NCI-H128 (cell line): ENCODE measurements around the gene CBX4.

ENCODE experiments used
- DNase-seq: peaks from one replicate; lab custom pipeline; 2025; ENCODE audit not compliant: unreplicated experiment; lab: John Stamatoyannopoulos, UW

The CBX4 gene

GRCh38 chr17:79831265-79832217 lies 7.7 kb downstream of the CBX4 start:
- DNase-seq, result no peak

DNA sequence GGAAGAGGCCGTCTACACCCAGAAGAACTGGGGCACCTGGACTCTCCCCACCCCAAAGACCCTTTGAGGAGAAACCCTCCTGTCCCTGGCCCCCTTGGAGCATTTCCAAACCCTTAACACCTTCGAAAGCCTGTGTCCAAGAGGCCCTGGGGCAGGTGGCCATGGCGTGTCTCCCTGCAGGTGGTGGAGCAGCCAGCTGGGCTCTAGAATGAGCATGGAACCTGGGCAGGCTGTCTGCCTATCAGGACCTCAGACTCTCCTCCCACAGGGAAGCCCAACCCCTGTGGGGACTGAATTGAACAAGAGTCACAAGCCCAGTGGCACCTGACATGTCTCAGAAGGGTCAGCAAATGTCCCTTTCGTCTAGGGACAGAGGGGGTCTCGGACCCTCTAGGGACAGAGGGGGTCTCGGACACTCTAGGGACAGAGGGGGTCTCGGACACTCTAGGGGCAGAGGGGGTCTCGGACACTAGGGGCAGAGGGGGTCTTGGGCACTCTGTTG lies 8.4 kb downstream of the CBX4 start:
- no peak for DNase-seq

DNA sequence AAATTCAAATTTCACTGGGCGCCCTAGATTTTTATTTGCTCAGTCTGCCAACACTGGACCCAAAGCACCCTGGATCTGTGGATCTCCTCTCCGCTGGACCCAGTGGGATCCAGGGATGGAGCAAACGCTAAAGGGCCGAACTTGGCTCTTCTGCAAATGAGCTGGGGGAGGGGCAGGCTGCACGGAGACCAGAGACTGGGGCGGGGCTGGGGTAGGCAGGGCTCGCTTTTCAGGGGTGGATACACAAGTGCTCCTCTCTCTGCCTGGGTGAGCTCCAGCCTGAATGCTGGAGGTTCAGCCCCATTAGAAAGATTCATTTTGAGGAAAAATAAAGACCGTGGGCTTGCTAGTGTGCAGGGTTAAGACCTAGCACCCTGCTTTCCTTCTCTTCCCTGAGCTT lies 8.9 kb downstream of the CBX4 start:
- DNase-seq, result no peak

DNA sequence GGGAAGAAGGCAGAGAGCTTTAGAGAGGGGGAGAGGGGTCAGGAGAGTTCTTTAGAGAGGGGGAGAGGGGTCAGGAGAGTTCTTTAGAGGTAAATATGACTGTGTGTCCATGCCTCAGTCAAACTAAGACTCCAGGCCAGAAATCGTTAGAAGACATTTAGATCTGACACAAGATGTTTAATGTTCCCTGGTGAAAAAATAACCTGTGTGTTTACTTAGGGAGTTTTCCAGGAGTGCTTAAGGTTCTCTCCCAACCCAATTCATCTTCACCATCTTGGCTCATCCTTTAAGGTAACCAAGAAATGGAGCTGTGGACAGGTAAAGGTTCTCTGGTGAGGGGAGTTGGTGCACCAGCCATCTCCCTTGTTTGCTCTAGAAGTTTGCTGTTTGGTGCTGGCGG lies 9.8 kb downstream of the CBX4 start:
- DNase-seq, result no peak

- DNase-seq, result no peak
Observed at GRCh38 chr17:79829004-79829403, 10.2 kb downstream of the CBX4 start.

- no peak for DNase-seq
Observed at GRCh38 chr17:79826841-79827578, 12.2 kb downstream of the CBX4 start.

GRCh38 chr17:79826204-79826680 lies 13.0 kb downstream of the CBX4 start:
- no peak for DNase-seq

- DNase-seq, result no peak
Observed at GRCh38 chr17:79825580-79825921, 13.7 kb downstream of the CBX4 start.

- DNase-seq, result no peak
Observed at GRCh38 chr17:79824893-79825579, 14.2 kb downstream of the CBX4 start.

DNA sequence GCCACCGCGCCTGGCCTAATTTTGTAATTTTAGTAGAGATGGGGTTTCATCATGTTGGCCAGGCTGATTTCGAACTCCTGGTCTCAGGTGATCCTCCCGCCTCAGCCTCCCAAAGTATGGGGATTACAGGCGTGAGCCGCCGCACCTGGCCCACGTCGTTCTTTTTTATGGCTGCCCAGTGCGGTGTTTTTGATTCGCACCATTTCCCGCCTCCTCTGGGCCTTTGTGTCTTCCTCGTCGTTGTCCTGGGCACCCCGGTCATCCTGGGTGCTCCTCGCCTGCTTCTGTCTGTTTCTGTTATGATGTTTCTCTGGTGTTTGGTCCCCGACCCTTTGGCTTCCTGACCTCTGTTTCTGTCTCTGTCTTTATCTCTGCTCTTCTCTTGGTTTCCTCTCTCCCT lies 15.0 kb downstream of the CBX4 start:
- DNase-seq, result no peak

GRCh38 chr17:79822583-79823124 lies 16.6 kb downstream of the CBX4 start:
- DNase-seq, result no peak

DNA sequence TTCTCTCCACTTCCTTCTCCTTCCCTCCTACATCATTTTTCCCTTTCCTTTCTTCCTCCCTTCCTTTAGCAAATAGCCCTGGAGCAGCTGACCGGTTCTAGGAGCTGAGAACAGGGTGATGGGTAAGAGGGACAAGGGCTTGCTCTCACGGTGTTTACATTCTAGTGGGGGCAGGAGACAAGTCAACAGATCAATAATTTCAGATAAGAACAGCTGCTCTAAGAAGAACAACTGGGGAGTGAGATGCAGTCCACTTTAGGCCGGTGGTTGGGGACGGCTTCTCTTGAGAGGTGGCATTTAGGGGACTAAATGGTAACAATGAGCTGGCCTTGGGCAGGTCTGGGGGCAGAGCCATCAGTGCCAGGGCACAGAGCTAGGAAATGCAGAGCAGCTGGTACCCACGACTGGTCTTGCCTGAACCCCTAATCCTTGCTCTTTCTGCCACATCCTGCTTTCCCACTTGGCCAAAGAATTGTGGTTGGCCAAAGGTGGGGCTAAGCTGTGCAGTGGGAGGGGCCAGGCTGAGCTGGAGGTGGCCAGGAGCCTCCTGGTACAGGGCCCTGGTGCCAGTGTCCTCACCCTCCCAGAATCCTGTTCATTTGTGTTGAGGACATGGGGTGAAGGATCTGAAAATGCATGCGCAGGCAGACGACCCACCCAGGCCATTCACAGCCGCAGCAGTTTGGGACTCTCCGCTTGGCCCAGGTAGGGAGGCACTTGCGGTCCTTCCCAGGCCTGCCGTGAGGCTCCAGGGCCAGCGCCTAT lies 17.7 kb downstream of the CBX4 start:
- DNase-seq, result no peak

DNA sequence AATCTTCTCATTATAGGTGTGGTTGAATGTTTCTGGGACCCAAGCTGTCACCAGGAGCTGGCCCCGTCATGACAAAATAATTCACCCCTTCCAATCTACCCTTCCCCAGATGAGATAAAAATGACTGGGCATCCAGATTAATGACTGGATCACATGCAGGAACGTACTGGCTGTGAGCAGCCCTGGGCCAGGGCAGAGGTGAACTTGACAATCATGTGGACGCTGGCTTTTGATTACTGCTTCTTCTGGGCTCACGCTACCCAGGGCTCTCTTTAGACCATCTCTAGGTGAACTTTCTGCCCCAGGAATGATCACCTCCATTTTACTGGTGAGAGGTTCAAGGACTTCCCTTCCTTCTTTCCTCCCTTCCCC lies 18.3 kb downstream of the CBX4 start:
- no peak for DNase-seq

DNA sequence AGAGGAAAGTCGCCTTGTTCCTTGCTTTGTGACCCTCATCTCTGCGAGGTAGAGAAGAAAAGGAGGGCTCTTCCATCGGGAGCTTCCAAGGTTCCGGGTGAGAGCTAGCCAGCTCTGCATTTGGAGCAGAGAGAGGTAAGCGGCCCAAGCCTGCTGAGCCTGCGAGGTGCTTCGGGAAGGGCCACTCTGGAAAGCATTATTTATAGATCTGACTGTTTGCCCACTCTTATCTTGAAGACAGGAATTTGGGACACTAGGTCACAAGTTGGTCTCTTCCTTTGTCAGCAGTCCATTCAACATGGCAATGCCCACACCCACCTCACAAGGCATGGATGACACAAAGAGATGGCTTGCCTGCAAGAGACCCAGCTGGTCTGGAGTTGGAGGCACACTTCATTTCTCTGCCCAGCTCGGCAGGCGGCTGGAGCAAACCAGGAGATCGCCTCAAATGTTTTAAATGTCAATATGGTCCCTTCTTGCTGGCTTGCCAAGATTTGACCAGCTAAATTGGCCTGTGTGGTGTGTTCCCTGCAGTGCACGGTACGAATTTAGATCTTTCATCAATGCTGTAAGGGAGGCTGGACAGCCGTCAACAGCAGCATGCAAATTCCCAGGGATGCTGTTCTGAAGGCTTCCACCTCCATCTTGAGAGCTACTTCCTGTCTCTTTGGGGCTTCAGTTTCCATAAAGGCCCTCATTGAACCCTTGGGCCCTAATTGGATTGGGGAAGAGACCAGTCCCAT lies 19.5 kb downstream of the CBX4 start:
- DNase-seq, result no peak

- DNase-seq, result no peak
Observed at GRCh38 chr17:79819085-79819484, 20.2 kb downstream of the CBX4 start.

- DNase-seq, result no peak
Observed at GRCh38 chr17:79818026-79818758, 21.0 kb downstream of the CBX4 start.

- no peak for DNase-seq
Observed at GRCh38 chr17:79815836-79816461, 23.3 kb downstream of the CBX4 start.

GRCh38 chr17:79814974-79815835 lies 24.0 kb downstream of the CBX4 start:
- no peak for DNase-seq
